Caco-2 (cell line): ENCODE data around the gene KRTAP10-8. TPM values are rescaled to one million over a fixed set of nuclear protein-coding genes. Genes with fewer than 3 reads are reported as not detected.
"Not testable (repeated sequence)": the region's sequence is repeated elsewhere in the genome, so short reads cannot be mapped to it uniquely, and the experiment has no call there.

Experiments
- BruUV-seq: library from RNA; stranded (reverse); fragments of 400-500 nt; replicated peaks from 2 replicates; lab custom pipeline; 2021; lab: Mats Ljungman, UMichigan
- CTCF ChIA-PET: fragments of 300-600 bp; sonication (Branson Sonifier 250); formaldehyde crosslinking; loops from one replicate; lab custom pipeline; 2022; ENCODE audit warnings: antibody characterized with exemption; lab: Charles Lee
- POLR2A ChIA-PET: fragments of 300-600 bp; sonication (Branson Sonifier 250); formaldehyde crosslinking; loops from one replicate; lab custom pipeline; 2022; ENCODE audit warnings: antibody characterized with exemption; lab: Charles Lee
- DNase-seq, 2 experiments: peaks; one replicate each; pipeline versions ENCODE4 v3.0.0 to v3.0.0-alpha.2; 2020 to 2022
- H3K27me3 ChIP-seq: replicated peaks from 2 replicates; pipeline ENCODE4 v1.6.0; 2011; ENCODE audit warnings: low read length; ENCODE audit not compliant: control insufficient read depth, insufficient read depth
- H3K36me3 ChIP-seq: 2 replicates; pipeline ENCODE4 v1.5.1; 2011; ENCODE audit warnings: low read length; ENCODE audit not compliant: control insufficient read depth, insufficient read depth
- H3K4me1 ChIP-seq: fragments of 250-450 bp; sonication (Bioruptor Pico); 2 replicates; pipeline ENCODE4 v1.5.1; 2020; ENCODE audit warnings: mild to moderate bottlenecking
- H3K4me3 ChIP-seq: 2 replicates; pipeline ENCODE4 v1.5.1; 2011; ENCODE audit warnings: low read depth, mild to moderate bottlenecking, control low read depth, low read length
- H3K9me3 ChIP-seq: fragments of 250-450 bp; sonication (Bioruptor Pico); 2 replicates; pipeline ENCODE4 v1.5.1; 2020; ENCODE audit warnings: mild to moderate bottlenecking, moderate library complexity
- H3K27ac Mint-ChIP-seq: one replicate; pipeline ENCODE4 v1.8.0; 2022; ENCODE audit warnings: mixed read lengths; ENCODE audit not compliant: unreplicated experiment
- H3K27me3 Mint-ChIP-seq: one replicate; pipeline ENCODE4 v1.8.0; 2022; ENCODE audit warnings: mixed read lengths; ENCODE audit not compliant: insufficient read depth, unreplicated experiment
- H3K36me3 Mint-ChIP-seq: one replicate; pipeline ENCODE4 v1.8.0; 2022; ENCODE audit warnings: mild to moderate bottlenecking, mixed read lengths; ENCODE audit not compliant: insufficient read depth, unreplicated experiment
- H3K4me1 Mint-ChIP-seq: one replicate; pipeline ENCODE4 v1.8.0; 2022; ENCODE audit warnings: low read depth, mixed read lengths; ENCODE audit not compliant: unreplicated experiment
- H3K4me3 Mint-ChIP-seq: one replicate; pipeline ENCODE4 v1.8.0; 2022; ENCODE audit warnings: mild to moderate bottlenecking, moderate library complexity, mixed read lengths; ENCODE audit not compliant: unreplicated experiment
- H3K9me3 Mint-ChIP-seq: one replicate; pipeline ENCODE4 v1.8.0; 2022; ENCODE audit warnings: mixed read lengths; ENCODE audit not compliant: unreplicated experiment
- intact Hi-C: fragments of 100-400 bp; cut with micrococcal nuclease; formaldehyde crosslinking; loops from one replicate; pipeline ENCODE4 v1.10.0; 2022; ENCODE audit not compliant: unreplicated experiment
- total RNA-seq: library from RNA; stranded (reverse); gene quantifications from 2 replicates; pipeline ENCODE4 v1.2.3, GENCODE V29; 2022
- TF ChIP-seq, protein P1 (sequence below), 2 experiments: fragments of 200-600 bp in 1 of 2; IDR thresholded peaks; 1 replicate in 1 of 2; 2 replicates in 1 of 2; pipeline versions ENCODE4 v1.5.1 to v1.8.0; 2011 to 2022; ENCODE audit warnings: antibody characterized with exemption in 1 of 2, control low read depth in 1 of 2, inconsistent platforms in 1 of 2, low read depth in 1 of 2, low read length in 1 of 2, mild to moderate bottlenecking in 1 of 2, moderate library complexity in 1 of 2; ENCODE audit not compliant: insufficient read depth in 1 of 2, severe bottlenecking in 1 of 2, unreplicated experiment in 1 of 2

Gene KRTAP10-8
- total RNA-seq, 1 experiment from 2014 or later, result not detected

DNA sequence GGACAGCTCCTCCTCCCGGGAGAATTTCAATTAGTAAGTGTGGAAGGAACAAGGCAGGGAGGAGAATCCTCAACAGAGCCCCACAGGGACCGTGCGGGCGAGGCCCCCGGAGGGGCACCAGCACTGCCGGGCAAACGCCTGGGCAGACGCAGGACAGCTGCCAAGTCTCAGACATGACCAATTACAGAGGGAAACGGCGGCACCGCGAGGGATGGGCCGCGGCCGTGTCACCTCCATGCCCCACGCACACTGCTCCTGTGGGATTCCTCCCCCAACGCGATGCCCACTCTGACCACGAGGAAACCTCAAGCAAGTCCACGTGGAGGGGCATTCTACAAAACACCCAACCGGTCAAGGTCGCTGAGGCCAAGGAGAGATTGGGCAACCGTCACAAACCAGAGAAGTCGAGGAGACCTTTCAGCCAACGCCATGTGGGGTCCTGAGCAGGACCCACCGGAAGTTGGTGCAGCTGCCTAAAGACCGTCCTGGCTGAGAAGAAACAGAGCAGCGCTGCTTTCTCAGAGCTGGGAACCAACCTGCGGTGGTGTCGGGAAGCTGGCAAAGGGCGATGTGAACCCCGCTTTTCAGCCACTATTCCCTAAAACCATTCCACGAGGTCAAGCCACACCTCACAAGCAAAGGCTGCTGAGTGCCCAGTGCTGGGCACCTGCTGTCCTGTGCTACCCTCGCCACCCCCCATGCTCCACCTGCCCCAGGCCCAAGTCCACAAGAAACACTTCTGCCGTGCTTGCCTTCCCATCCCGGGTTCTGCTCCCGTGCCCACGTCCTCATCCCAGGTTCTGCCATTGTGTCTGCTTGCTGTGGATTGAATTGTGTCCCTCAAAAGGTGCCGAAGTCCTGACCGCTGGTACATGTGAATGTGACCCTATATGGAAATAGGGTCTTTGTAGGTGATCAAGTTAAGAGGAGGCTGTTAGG, 39.8 kb upstream of the KRTAP10-8 start:
- TF ChIP-seq, protein P1, sequence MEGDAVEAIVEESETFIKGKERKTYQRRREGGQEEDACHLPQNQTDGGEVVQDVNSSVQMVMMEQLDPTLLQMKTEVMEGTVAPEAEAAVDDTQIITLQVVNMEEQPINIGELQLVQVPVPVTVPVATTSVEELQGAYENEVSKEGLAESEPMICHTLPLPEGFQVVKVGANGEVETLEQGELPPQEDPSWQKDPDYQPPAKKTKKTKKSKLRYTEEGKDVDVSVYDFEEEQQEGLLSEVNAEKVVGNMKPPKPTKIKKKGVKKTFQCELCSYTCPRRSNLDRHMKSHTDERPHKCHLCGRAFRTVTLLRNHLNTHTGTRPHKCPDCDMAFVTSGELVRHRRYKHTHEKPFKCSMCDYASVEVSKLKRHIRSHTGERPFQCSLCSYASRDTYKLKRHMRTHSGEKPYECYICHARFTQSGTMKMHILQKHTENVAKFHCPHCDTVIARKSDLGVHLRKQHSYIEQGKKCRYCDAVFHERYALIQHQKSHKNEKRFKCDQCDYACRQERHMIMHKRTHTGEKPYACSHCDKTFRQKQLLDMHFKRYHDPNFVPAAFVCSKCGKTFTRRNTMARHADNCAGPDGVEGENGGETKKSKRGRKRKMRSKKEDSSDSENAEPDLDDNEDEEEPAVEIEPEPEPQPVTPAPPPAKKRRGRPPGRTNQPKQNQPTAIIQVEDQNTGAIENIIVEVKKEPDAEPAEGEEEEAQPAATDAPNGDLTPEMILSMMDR (IDR thresholded peaks at IDR 0.05; ENCODE audit: insufficient read depth in 1 of 2, low read depth in 1 of 2, low read length in 1 of 2, severe bottlenecking in 1 of 2, unreplicated experiment in 1 of 2), result no peak
- DNase-seq, result no peak
- Histone ChIP-seq H3K9me3 (peaks cover 7% of the 10 kb centered on the region; the same call in 1 of the 2 replicates), H3K4me3 (no peak overlapping the region), H3K36me3 (no peaks in the 10 kb centered on the region), H3K4me1 (no peaks in the 10 kb centered on the region), H3K27me3 (no peaks in the 10 kb centered on the region)
- Mint-ChIP-seq H3K4me1 (peaks cover 8% of the 10 kb centered on the region), H3K27ac (no peak overlapping the region), H3K27me3 (peaks cover 6% of the 10 kb centered on the region), H3K9me3 (peaks cover 31% of the 10 kb centered on the region), H3K4me3 (no peak overlapping the region), H3K36me3 (no peaks in the 10 kb centered on the region)
- BruUV-seq, result no TSS peak
- ChIA-PET CTCF (no interaction called here), POLR2A (no interaction called here)
- intact Hi-C loops, result no loop called here

DNA sequence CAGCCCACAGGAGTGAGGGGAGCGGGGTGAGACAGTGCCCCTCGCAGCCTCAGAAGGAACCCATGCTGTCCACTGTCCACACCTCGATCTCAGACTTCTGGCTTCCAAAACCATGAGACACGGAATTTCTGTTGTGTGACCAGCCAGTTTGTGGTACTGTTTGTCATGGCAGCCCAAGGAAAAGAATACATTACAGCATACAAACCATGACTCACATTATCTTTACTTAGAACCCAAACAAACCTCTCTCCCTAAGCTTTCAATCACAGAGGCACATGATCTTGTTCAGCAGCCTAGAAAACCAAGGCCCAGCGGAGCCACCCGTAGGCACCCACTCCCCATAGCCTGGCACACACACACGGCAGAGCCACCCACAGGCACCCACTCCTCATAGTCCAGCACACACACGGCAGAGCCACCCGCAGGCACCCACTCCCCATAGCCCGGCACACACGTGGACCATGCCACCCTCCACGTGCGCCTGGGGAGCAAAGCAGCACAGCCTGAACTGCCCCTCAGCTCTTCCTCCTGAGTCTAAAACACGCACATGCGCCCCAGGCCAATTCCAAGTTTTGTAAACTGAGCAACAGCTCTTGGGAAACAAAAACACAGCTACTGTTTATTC, 38.8 kb upstream of the KRTAP10-8 start:
- no peaks in the 10 kb centered on the region for H3K4me1 ChIP-seq
- ChIA-PET CTCF (no interaction called here), POLR2A (no interaction called here)
- no peaks in the 10 kb centered on the region for H3K36me3 ChIP-seq
- Mint-ChIP-seq H3K27ac (no peak overlapping the region), H3K9me3 (peaks cover 40% of the 10 kb centered on the region), H3K4me3 (no peak overlapping the region), H3K4me1 (peaks cover 8% of the 10 kb centered on the region), H3K36me3 (no peaks in the 10 kb centered on the region), H3K27me3 (peaks cover 6% of the 10 kb centered on the region)
- intact Hi-C loops, result no loop called here
- no TSS peak for BruUV-seq
- H3K9me3 ChIP-seq, result peaks cover 7% of the 10 kb centered on the region; the same call in 1 of the 2 replicates
- no peak for DNase-seq
- H3K4me3 ChIP-seq, result no peak overlapping the region
- H3K27me3 ChIP-seq, result no peaks in the 10 kb centered on the region
- TF ChIP-seq, protein P1 (IDR thresholded peaks at IDR 0.05; ENCODE audit: insufficient read depth in 1 of 2, low read depth in 1 of 2, low read length in 1 of 2, severe bottlenecking in 1 of 2, unreplicated experiment in 1 of 2), result no peak

DNA sequence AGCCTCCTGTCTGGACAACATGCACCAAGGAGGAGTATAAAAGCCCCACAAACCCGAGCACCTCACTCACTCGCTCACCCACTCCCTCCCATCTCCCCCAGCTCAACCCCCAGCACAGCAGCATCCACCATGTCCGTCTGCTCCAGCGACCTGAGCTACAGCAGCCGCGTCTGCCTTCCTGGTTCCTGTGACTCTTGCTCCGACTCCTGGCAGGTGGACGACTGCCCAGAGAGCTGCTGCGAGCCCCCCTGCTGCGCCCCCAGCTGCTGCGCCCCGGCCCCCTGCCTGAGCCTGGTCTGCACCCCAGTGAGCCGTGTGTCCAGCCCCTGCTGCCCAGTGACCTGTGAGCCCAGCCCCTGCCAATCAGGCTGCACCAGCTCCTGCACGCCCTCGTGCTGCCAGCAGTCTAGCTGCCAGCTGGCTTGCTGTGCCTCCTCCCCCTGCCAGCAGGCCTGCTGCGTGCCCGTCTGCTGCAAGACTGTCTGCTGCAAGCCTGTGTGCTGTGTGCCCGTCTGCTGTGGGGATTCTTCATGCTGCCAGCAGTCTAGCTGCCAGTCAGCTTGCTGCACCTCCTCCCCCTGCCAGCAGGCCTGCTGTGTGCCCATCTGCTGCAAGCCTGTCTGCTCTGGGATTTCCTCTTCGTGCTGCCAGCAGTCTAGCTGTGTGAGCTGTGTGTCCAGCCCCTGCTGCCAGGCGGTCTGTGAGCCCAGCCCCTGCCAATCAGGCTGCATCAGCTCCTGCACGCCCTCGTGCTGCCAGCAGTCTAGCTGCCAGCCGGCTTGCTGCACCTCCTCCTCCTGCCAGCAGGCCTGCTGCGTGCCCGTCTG, 38.0 kb upstream of the KRTAP10-8 start, which contains the start of gene KRTAP10-4:
KRTAP10-4 (plus strand) TSS at position 100 of the 827 bp plus-strand sequence; CDS start at position 130, 30 bp downstream.
- DNase-seq, H3K36me3 ChIP-seq, H3K36me3 Mint-ChIP-seq, H3K27ac Mint-ChIP-seq, intact Hi-C loops, H3K4me3 Mint-ChIP-seq, H3K9me3 ChIP-seq, H3K4me1 ChIP-seq, H3K27me3 Mint-ChIP-seq, H3K27me3 ChIP-seq, CTCF ChIA-PET, POLR2A ChIA-PET, BruUV-seq, H3K4me3 ChIP-seq, H3K4me1 Mint-ChIP-seq: not testable (repeated sequence)
- H3K9me3 Mint-ChIP-seq, result peaks cover 43% of the 10 kb centered on the region
